ENCODE data around the gene CCT6B.
A peak's percentile ranks its signal among the peaks of the same experiment; 100 is the strongest.
"Not testable (repeated sequence)": the region's sequence is repeated elsewhere in the genome, so short reads cannot be mapped to it uniquely, and the experiment has no call there.

The CCT6B gene

DNA sequence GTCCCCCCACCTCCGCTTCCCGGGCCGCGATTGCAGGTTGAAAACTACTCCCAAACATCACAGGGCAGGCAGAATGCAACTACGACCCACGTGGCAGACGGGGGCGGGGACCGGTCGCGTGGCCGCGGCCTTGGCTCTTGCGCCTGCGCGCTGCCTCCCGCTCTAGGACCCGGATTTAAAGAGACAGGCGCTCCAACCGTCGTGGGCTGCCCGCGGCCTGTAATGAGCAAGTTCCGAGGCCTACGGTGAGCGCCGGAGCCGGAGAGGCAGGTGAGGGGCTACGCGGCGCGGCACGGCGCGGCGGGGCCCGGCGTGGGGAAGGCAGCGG, 19.1 kb upstream of the CCT6B start, which contains the start of gene LIG3:
Gene LIG3, plus strand, starts transcription at position 160 of the 328 bp plus-strand sequence. CDS start 2,494 bp downstream, outside the sequence.
- peak within 1 kb of the TSS; percentile 96 for H3K27ac ChIP-seq (ENCODE audit: low read depth, low read length)
- peaks cover 15% of the 10 kb centered on the region; the same call in 1 of the 2 replicates for H3K4me1 ChIP-seq (ENCODE audit: control insufficient read depth, insufficient read depth, low read length)
- peak within 1 kb of the TSS; percentile 98 for H3K9ac ChIP-seq (ENCODE audit: low read depth, low read length)
- peaks cover 32% of the 10 kb centered on the region for H3K36me3 ChIP-seq (ENCODE audit: control insufficient read depth, insufficient read depth, low read length)
- peak within 1 kb of the TSS; percentile 74 for H3K4me3 ChIP-seq (ENCODE audit: low read depth, low read length)
- no peaks in the 10 kb centered on the region for H3K9me3 ChIP-seq (ENCODE audit: control insufficient read depth, insufficient read depth, low read length)
- no peaks in the 10 kb centered on the region for H3K27me3 ChIP-seq (ENCODE audit: control insufficient read depth, insufficient read depth, low read length)

DNA sequence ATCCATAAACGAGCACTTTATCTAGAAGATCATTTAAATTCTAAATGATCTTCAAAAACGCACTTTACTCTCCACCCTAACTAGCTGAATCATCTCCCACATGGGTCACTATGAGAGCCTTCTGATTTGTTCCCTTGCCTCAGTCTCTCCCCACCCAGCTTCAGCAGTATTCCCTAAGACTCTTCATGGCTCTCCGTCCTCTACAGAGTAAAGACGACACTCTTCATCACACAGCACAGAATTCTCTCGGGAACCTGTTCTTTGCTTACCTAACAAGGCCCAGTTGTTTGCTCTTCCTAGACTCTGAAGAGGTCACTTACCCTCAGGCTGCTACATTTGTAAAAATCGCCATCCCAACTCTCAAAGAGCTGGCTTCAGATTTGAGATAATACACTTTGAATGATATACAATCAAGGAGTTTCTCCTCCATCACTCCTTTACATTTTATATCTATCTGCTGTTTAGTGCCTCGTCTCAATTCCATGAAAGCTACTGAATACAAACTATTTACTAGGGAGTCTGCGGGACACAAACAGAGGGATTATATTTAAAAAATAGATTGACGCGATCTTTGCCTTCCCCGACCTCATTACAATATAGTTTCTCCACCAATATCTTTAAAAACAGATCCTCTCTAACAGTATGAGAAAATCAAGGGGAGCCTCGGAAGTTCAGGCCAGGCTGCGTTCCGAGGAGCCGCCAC, 18.5 kb upstream of the CCT6B start:
- peak overlapping the region; percentile 96 for H3K27ac ChIP-seq (ENCODE audit: low read depth, low read length)
- H3K4me3 ChIP-seq (ENCODE audit: low read depth, low read length) = peak overlapping the region; percentile 74

DNA sequence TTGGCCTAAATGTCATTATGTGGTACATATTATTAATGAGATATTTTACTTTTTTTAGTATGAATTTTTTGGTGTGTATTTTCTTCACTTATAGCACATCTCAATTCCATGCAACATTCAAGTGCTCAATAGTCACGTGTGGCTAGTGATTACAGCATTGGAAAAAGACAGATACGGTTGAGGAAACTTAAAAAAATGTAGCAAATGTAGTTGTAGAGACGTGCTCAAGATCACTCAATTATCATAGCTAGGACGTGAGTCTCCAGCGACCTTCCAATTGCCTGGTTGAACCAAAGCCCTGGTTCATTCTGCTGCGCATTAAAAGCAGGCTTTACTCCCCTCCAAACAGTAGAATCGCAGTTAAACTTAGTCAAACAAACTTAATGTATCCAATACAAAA, 17.9 kb upstream of the CCT6B start:
- Histone ChIP-seq H3K4me1 (ENCODE audit: control insufficient read depth, insufficient read depth, low read length) (peaks cover 15% of the 10 kb centered on the region; the same call in 1 of the 2 replicates), H3K9ac (ENCODE audit: low read depth, low read length) (no peak overlapping the region), H3K9me3 (ENCODE audit: control insufficient read depth, insufficient read depth, low read length) (no peaks in the 10 kb centered on the region), H3K27ac (ENCODE audit: low read depth, low read length) (no peak overlapping the region), H3K36me3 (ENCODE audit: control insufficient read depth, insufficient read depth, low read length) (peaks cover 21% of the 10 kb centered on the region), H3K27me3 (ENCODE audit: control insufficient read depth, insufficient read depth, low read length) (no peaks in the 10 kb centered on the region), H3K4me3 (ENCODE audit: low read depth, low read length) (peak overlapping the region; percentile 74; the same call in 1 of the 2 replicates)

More for the DNA sequence above, 18.5 kb upstream of the CCT6B start:
- H3K9me3 ChIP-seq (ENCODE audit: control insufficient read depth, insufficient read depth, low read length) = no peaks in the 10 kb centered on the region
- no peaks in the 10 kb centered on the region for H3K27me3 ChIP-seq (ENCODE audit: control insufficient read depth, insufficient read depth, low read length)
- peak overlapping the region; percentile 98 for H3K9ac ChIP-seq (ENCODE audit: low read depth, low read length)
- peaks cover 27% of the 10 kb centered on the region for H3K36me3 ChIP-seq (ENCODE audit: control insufficient read depth, insufficient read depth, low read length)
- peaks cover 15% of the 10 kb centered on the region; the same call in 1 of the 2 replicates for H3K4me1 ChIP-seq (ENCODE audit: control insufficient read depth, insufficient read depth, low read length)

DNA sequence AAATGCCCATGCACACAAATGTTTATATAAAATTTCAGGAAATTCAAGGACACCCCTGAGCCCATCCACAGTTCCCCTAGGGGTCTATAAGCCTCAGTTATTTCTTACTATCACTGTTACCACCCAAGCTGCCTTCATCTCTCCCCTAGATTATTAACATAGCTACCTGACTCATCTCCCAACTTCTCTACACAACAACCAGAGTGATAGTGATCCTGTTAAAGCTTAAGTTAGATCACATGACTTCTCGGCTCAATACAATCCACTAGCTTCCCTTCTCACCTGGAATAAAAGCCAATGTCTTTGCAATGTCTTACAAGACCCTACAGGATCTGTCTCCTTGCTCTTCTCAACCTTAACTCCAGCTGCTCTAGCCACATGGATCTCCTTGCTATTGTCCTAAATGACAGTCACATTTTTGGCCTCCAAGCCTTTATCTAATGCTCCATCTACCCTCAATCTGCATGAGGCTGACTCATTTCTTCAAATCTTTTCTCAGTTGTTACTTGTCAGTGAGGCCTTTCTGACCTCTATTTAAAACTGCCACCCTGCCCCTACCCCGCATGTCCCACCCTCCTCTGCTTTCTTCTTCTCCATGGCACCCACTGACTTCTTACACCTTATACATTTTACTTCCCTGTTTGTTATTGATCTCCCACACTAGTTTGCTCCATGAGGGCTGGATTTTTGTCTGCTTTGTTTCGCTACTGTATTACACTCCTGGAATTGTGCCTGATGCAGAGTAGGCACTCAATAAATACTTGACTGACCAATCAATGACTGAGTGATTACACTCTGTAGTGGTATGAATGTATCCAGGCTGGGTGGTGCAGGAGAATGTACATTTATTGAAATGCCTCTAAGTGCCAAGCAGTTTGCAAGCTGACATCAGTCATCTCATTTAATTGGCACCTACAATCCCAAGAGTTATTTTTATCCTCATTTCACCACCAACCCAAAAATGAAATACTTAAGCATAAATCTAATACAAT, 13.8 kb upstream of the CCT6B start:
- peaks cover 7% of the 10 kb centered on the region; the same call in 1 of the 2 replicates for H3K4me1 ChIP-seq (ENCODE audit: control insufficient read depth, insufficient read depth, low read length)
- H3K27ac ChIP-seq (ENCODE audit: low read depth, low read length) = no peak overlapping the region

DNA sequence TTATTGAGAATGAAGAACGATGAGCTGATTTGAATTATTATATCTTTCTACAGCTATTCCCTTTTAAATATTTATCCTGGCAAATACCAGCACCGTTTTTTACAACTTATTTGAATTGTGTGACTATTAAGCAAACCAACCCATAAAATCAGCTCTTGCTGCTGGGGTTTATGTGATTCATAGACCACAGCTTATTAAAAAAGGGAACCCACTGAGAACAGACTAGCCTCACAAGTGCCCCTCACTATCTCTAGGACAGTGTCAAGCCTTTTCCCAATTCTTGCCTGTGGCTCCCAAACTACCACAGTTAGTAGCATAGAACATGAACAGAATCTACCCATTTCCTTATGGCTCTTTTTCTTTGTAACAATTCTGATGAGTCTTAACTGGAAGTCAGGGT, 12.9 kb upstream of the CCT6B start:
- Histone ChIP-seq H3K27me3 (ENCODE audit: control insufficient read depth, insufficient read depth, low read length) (no peaks in the 10 kb centered on the region), H3K4me1 (ENCODE audit: control insufficient read depth, insufficient read depth, low read length) (no peaks in the 10 kb centered on the region), H3K9me3 (ENCODE audit: control insufficient read depth, insufficient read depth, low read length) (no peaks in the 10 kb centered on the region), H3K36me3 (ENCODE audit: control insufficient read depth, insufficient read depth, low read length) (no peaks in the 10 kb centered on the region), H3K4me3 (ENCODE audit: low read depth, low read length) (no peak overlapping the region), H3K9ac (ENCODE audit: low read depth, low read length) (no peak overlapping the region), H3K27ac (ENCODE audit: low read depth, low read length) (no peak overlapping the region)

More for the DNA sequence above, 13.8 kb upstream of the CCT6B start:
- no peak overlapping the region for H3K9ac ChIP-seq (ENCODE audit: low read depth, low read length)
- no peaks in the 10 kb centered on the region for H3K27me3 ChIP-seq (ENCODE audit: control insufficient read depth, insufficient read depth, low read length)
- no peaks in the 10 kb centered on the region for H3K9me3 ChIP-seq (ENCODE audit: control insufficient read depth, insufficient read depth, low read length)
- H3K36me3 ChIP-seq (ENCODE audit: control insufficient read depth, insufficient read depth, low read length) = no peaks in the 10 kb centered on the region
- no peak overlapping the region for H3K4me3 ChIP-seq (ENCODE audit: low read depth, low read length)

DNA sequence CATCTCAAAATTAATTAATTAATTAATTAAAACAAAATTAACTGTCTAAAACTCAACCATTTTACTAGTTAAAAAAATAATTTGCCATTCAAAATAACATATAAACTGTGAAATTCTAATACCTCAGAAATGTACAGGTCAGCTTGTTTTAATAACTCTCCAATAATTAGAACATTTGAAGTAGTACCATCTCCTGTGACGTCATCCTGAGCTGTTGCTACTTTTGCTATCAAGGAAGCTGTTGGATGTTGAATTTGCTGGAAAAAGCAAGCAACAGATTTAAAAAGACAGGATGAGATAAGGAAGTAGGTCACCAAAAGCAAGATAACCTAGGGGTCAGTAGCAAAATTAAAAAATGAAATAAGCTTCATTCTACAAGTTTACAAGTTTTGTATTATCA, 2.8 kb downstream of the CCT6B start:
- Histone ChIP-seq H3K36me3 (ENCODE audit: control insufficient read depth, insufficient read depth, low read length) (peaks cover under 1% of the 10 kb centered on the region; the same call in 1 of the 2 replicates), H3K9me3 (ENCODE audit: control insufficient read depth, insufficient read depth, low read length) (no peaks in the 10 kb centered on the region), H3K4me1 (ENCODE audit: control insufficient read depth, insufficient read depth, low read length) (peaks cover 8% of the 10 kb centered on the region; the same call in 1 of the 2 replicates), H3K4me3 (ENCODE audit: low read depth, low read length) (no peak overlapping the region), H3K27ac (ENCODE audit: low read depth, low read length) (no peak overlapping the region), H3K27me3 (ENCODE audit: control insufficient read depth, insufficient read depth, low read length) (peaks cover 14% of the 10 kb centered on the region), H3K9ac (ENCODE audit: low read depth, low read length) (no peak overlapping the region)

DNA sequence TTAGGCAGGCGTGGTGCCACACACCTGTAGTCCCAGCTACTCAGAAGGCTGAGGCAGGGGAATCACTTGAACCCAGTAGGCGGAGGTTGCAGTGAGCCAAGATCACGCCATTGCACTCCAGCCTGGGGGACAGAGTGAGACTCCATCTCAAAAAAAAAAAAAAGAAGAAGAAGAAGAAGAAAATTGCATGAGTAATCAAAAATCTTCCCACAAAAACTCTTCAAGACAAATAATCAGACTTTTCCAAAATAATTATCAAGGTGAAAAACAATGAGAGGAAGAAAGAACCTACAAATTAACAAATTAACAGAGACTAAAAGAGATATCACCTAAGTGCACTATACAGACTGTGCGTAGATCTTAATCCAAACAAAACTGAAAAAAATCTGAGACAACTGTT, 10.5 kb downstream of the CCT6B start:
- H3K36me3 ChIP-seq (ENCODE audit: control insufficient read depth, insufficient read depth, low read length); H3K4me3 ChIP-seq (ENCODE audit: low read depth, low read length); H3K27ac ChIP-seq (ENCODE audit: low read depth, low read length); H3K27me3 ChIP-seq (ENCODE audit: control insufficient read depth, insufficient read depth, low read length); H3K4me1 ChIP-seq (ENCODE audit: control insufficient read depth, insufficient read depth, low read length); H3K9ac ChIP-seq (ENCODE audit: low read depth, low read length); H3K9me3 ChIP-seq (ENCODE audit: control insufficient read depth, insufficient read depth, low read length): not testable (repeated sequence)

DNA sequence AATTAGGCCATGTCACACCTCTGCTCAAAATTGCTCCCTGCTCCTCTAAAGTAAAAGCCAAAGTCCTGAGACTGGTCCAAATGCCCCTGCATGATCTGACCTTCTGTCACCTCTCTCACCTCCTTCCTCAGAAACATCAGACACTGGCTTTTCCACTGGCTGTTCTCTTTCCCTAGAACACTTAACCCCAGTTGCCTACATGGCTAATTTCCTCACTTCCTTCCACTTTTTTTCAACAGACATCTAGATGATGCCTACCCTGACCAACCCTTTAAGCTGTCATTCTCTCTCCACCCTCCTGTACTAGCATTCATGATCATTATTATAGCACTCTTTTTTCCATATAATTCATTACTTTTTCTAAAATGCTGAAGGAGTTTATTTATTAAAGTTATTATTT, 31.0 kb downstream of the CCT6B start:
- Histone ChIP-seq H3K9ac (ENCODE audit: low read depth, low read length) (no peak overlapping the region), H3K36me3 (ENCODE audit: control insufficient read depth, insufficient read depth, low read length) (no peaks in the 10 kb centered on the region), H3K27me3 (ENCODE audit: control insufficient read depth, insufficient read depth, low read length) (no peaks in the 10 kb centered on the region), H3K4me1 (ENCODE audit: control insufficient read depth, insufficient read depth, low read length) (no peaks in the 10 kb centered on the region), H3K9me3 (ENCODE audit: control insufficient read depth, insufficient read depth, low read length) (no peaks in the 10 kb centered on the region), H3K4me3 (ENCODE audit: low read depth, low read length) (no peak overlapping the region), H3K27ac (ENCODE audit: low read depth, low read length) (no peak overlapping the region)

DNA sequence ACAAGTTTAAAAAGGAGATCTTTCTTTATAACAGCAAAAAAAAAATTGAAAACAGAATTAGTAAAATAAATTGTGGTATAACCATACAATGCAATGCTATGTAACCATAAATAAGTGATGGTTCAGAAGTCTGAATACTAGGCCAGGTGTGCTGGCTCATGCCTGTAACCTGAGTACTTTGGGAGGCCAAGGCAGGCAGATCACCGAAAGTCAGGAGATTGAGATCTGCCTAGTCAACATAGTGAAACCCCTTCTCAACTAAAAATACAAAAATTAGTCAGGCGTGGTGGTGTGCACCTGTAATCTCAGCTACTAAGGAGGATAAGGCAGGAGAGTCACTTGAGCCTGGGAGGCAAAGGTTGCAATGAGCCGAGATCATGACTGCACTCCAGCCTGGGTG, 34.6 kb downstream of the CCT6B start:
- H3K27me3 ChIP-seq (ENCODE audit: control insufficient read depth, insufficient read depth, low read length) = no peaks in the 10 kb centered on the region
- H3K36me3 ChIP-seq (ENCODE audit: control insufficient read depth, insufficient read depth, low read length) = no peaks in the 10 kb centered on the region
- no peak overlapping the region for H3K4me3 ChIP-seq (ENCODE audit: low read depth, low read length)
- no peak overlapping the region for H3K27ac ChIP-seq (ENCODE audit: low read depth, low read length)
- no peaks in the 10 kb centered on the region for H3K9me3 ChIP-seq (ENCODE audit: control insufficient read depth, insufficient read depth, low read length)
- H3K9ac ChIP-seq (ENCODE audit: low read depth, low read length) = no peak overlapping the region
- no peaks in the 10 kb centered on the region for H3K4me1 ChIP-seq (ENCODE audit: control insufficient read depth, insufficient read depth, low read length)

DNA sequence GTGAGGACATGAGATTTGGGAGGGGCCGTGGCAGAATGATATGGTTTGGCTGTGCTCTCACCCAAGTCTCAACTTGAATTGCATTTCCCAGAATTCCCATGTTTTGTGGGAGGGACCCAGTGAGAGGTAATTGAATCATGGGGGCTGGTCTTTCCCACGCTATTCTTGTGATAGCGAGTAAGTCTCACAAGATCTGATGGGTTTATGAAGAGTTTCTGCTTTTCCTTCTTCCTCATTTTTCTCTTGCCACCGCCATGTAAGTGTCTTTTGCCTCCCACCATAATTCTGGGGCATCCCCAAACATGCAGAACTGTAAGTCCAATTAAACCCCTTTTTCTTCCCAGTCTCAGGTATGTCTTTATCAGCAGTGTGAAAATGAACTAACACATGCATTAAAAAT, 40.6 kb downstream of the CCT6B start:
- Histone ChIP-seq H3K9me3 (ENCODE audit: control insufficient read depth, insufficient read depth, low read length) (no peaks in the 10 kb centered on the region), H3K9ac (ENCODE audit: low read depth, low read length) (no peak overlapping the region), H3K27me3 (ENCODE audit: control insufficient read depth, insufficient read depth, low read length) (no peaks in the 10 kb centered on the region), H3K4me3 (ENCODE audit: low read depth, low read length) (no peak overlapping the region), H3K36me3 (ENCODE audit: control insufficient read depth, insufficient read depth, low read length) (no peaks in the 10 kb centered on the region), H3K27ac (ENCODE audit: low read depth, low read length) (no peak overlapping the region), H3K4me1 (ENCODE audit: control insufficient read depth, insufficient read depth, low read length) (no peaks in the 10 kb centered on the region)

DNA sequence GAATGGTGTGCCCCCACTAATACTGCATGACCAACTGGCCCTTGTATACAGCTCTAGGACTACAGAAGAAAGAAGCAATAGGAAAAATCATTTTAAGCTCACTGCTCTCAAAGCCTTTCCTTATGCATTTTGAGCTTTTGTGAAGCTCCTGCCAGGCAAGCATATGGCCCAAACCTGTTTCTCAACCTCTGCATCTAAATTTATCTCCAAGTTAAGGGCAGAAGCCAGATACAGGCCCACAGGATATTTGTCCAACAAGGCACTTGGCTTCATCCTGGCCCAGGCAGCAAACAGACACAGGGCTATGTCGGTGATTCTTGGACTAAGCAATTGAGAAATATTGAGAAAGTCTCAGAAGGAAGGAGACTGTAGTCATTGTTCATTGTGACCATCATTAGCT, 43.9 kb downstream of the CCT6B start:
- H3K27ac ChIP-seq (ENCODE audit: low read depth, low read length) = no peak overlapping the region
- no peak overlapping the region for H3K9ac ChIP-seq (ENCODE audit: low read depth, low read length)
- no peaks in the 10 kb centered on the region for H3K27me3 ChIP-seq (ENCODE audit: control insufficient read depth, insufficient read depth, low read length)
- no peaks in the 10 kb centered on the region for H3K36me3 ChIP-seq (ENCODE audit: control insufficient read depth, insufficient read depth, low read length)
- H3K4me1 ChIP-seq (ENCODE audit: control insufficient read depth, insufficient read depth, low read length) = no peaks in the 10 kb centered on the region
- H3K4me3 ChIP-seq (ENCODE audit: low read depth, low read length) = no peak overlapping the region
- H3K9me3 ChIP-seq (ENCODE audit: control insufficient read depth, insufficient read depth, low read length) = no peaks in the 10 kb centered on the region
